Lower leg skin (tissue), 4 donors: Measurements from ENCODE around the gene XPR1. TPM values are rescaled to one million over a fixed set of nuclear protein-coding genes. Genes with fewer than 3 reads are reported as not detected.

ENCODE experiments used
- DNase-seq, 2 donors: peaks; one replicate each; pipeline ENCODE4 v3.0.0-alpha.2; 2019; ENCODE audit warnings: low spot score in 2 of 2
- H3K4me3 ChIP-seq: fragments of 200-600 bp; sonication (generic); 2 replicates; pipeline ENCODE4 v1.5.1; 2017; ENCODE audit warnings: mild to moderate bottlenecking, low read depth; ENCODE audit not compliant: poor library complexity, severe bottlenecking
- CTCF ChIP-seq, 3 donors: fragments of 450-650 bp; IDR thresholded peaks; one replicate each; pipeline ENCODE4 v1.5.1; 2016; ENCODE audit warnings: antibody characterized with exemption in 3 of 3, mild to moderate bottlenecking in 3 of 3, moderate library complexity in 2 of 3
- POLR2A ChIP-seq, 2 donors: fragments of 450-650 bp; IDR thresholded peaks; one replicate each; pipeline ENCODE4 v1.6.1; 2016 to 2017; ENCODE audit warnings: antibody characterized with exemption in 2 of 2, mild to moderate bottlenecking in 1 of 2, moderate library complexity in 1 of 2
- WGBS, 2 donors: methylation state at CpG; one replicate each; pipeline ENCODE4 v1.1.5; 2018; 5-methylcytosine and 5-hydroxymethylcytosine counted together
- intact Hi-C: fragments of 100-400 bp; cut with DNase I; formaldehyde crosslinking; loops from one replicate; pipeline ENCODE4 v1.15.0; 2023; ENCODE audit warnings: low total_unique reads
- total RNA-seq, 4 donors: library from RNA; depleted of rRNA; stranded (reverse); fragments of >200 nt; gene quantifications; one replicate each; pipeline ENCODE4 v1.1.0, GENCODE V29; 2016

The XPR1 gene
- total RNA-seq, 4 donors from 2014 or later: 10.1 to 25.4 (median 14.1) TPM

GRCh38 chr1:180886338-180886737 is 254.5 kb downstream of the XPR1 start:
- 88 to 95% methylated on average over 2 of the region's 2 CpGs for WGBS, 2 donors
- TF ChIP-seq POLR2A (IDR thresholded peaks at IDR 0.05): no peak
- no peak for TF ChIP-seq CTCF (IDR thresholded peaks at IDR 0.05)
- DNase-seq: no peak
- intact Hi-C loops: no loop called here
- no peak overlapping the region for H3K4me3 ChIP-seq

DNA sequence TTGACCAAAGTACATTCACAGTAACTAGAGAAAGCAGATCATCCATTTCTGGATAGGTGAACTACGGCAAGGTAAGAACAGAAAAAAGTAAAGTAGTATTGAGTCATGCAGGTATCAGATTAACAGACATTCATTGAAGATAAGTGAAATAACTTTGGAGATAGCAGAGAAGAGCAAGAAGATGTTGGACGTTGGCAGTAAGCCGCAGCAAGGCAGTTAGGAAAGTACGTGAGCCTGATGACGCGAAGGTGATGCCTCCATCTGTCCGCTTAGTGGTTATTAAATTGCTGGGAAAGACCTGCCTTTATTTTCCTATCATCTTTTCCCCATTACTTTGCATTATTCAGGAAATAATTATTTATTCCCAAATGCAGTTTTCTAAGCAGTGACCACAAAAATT is 256.0 kb downstream of the XPR1 start:
- H3K4me3 ChIP-seq: no peak overlapping the region
- DNase-seq: no peak
- TF ChIP-seq CTCF (IDR thresholded peaks at IDR 0.05): no peak
- TF ChIP-seq POLR2A (IDR thresholded peaks at IDR 0.05): no peak
- 93 to 98% methylated on average over 7 of the region's 7 CpGs for WGBS, 2 donors
- intact Hi-C loops: no loop called here

DNA sequence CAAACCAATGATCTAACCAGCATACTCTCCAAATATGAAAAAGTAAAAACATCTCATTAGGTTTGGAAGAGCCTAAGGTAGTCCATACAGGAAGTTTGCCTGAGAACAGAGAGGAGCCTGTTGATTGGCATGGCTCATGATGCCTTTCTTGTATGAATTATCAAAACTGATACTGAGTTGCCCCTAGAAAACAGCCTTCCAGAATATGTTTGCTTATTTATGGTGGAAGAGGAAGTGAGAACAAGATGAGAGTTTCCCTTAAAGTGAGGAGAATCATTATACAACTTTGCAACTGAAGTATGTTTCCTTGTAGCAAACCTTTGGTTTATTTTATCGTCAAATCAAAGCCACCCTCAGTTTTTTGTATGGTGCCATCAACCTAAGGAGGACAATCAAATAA is 257.0 kb downstream of the XPR1 start:
- intact Hi-C loops: no loop called here
- TF ChIP-seq POLR2A (IDR thresholded peaks at IDR 0.05) (no peak), CTCF (IDR thresholded peaks at IDR 0.05) (no peak)
- H3K4me3 ChIP-seq: no peak overlapping the region
- WGBS, 2 donors: 92 to 97% methylated on average over 1 of the region's 1 CpG
- no peak for DNase-seq

DNA sequence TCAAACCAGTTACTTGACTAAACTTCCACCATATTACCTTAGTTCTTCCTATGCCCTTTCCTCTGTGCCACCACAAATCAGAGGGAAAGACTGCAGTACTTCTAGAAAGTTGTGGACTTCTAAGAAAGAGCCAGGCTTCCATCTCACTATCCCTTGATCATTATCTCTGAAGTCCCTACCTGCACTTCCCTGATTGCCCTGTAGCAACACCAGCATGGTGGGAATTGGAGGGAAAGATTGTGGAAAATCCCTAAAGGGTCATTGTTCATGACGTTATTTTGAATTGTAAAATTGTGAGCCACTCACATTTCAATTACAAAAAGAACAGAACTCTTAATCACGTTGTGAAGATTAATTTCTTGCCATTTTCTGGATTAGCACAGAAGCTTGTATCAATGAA is 257.5 kb downstream of the XPR1 start:
- DNase-seq: no peak
- TF ChIP-seq CTCF (IDR thresholded peaks at IDR 0.05) (no peak), POLR2A (IDR thresholded peaks at IDR 0.05) (no peak)
- 85 to 88% methylated on average over 2 of the region's 2 CpGs for WGBS, 2 donors
- no peak overlapping the region for H3K4me3 ChIP-seq
- intact Hi-C loops: no loop called here

DNA sequence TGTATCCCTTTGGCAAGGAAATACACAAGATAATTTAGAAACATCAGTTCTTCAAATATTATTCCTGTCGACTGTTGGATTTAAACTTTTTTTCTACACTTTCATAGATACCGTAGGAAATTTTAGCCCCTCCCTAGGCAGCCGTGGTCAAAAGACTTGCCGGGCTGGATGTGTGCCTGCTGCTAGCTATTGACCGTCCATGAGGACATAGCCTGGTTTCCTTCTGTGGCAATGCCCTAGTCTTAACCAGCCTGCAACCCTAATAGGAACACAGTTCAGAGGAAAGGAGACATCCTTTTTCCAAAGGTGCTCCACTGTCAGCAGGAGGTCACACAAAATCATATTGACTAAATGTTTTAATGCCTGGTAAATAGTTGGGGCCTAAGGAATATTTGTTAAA is 260.4 kb downstream of the XPR1 start:
- TF ChIP-seq CTCF (IDR thresholded peaks at IDR 0.05) (no peak), POLR2A (IDR thresholded peaks at IDR 0.05) (no peak)
- DNase-seq: no peak
- 82 to 89% methylated on average over 5 of the region's 5 CpGs for WGBS, 2 donors
- intact Hi-C loops: no loop called here
- no peak overlapping the region for H3K4me3 ChIP-seq

DNA sequence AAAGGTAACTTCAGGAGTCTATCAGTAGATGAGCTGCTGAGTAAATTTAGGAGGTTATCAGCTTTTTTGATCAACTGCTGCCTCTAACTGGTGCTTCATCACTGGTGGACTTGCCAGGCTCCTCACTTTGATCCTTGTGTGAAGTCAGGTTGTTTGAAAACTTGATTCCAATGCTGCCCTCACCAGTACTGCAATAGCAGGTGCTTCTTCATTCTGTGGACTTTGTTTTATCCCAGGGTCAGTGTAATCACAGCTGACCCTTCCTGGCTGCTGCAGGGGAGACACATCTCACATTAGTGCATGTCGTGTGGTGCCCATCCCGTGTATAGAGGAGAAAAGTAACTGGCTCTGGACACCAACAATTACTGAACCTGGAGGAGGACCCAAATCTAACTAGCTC is 260.9 kb downstream of the XPR1 start:
- 88% methylated on average over 2 of the region's 2 CpGs for WGBS, 2 donors
- intact Hi-C loops: no loop called here
- no peak for DNase-seq
- no peak for TF ChIP-seq CTCF (IDR thresholded peaks at IDR 0.05)
- no peak for TF ChIP-seq POLR2A (IDR thresholded peaks at IDR 0.05)
- no peak overlapping the region for H3K4me3 ChIP-seq
